Measurements from ENCODE around the gene SIGLEC7. TPM values are rescaled to one million over a fixed set of nuclear protein-coding genes. Genes with fewer than 3 reads are reported as not detected.

The SIGLEC7 gene
- total RNA-seq, 2 donors from 2014 or later: not detected

DNA sequence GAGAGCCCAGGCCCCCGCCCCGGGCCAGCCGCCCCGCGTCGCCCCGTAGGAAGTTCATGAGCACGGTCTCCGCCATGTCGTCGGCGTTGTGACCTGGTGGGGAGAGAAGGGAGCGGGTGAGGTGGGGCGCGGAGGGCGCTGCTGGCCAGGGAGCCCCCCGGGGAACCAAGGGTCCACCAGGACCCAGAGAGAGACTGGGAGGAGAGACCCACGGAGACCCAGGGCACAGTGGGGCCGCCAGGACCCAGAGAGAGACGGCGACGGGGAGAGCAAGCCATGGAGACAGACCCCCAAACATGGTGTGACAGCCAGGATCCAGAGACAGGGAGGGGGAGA lies 43.1 kb upstream of the SIGLEC7 start:
- peaks cover 26% of the 10 kb centered on the region for H3K4me1 ChIP-seq
- 86 to 87% methylated on average over 16 to 20 of the region's 22 CpGs for WGBS, 2 donors
- H3K36me3 ChIP-seq (replicated peaks in 1 of 2; ENCODE audit: insufficient read depth in 1 of 2, low read depth in 2 of 2): peaks cover 0 to 2% of the 10 kb centered on the region in 2 donors
- no peak overlapping the region for H3K4me3 ChIP-seq
- no peaks in the 10 kb centered on the region for H3K27me3 ChIP-seq
- ATAC-seq (no peak), DNase-seq (no peak)
- no peaks in the 10 kb centered on the region for H3K9me3 ChIP-seq
- TF ChIP-seq POLR2A (IDR thresholded peaks at IDR 0.05): no peak
- TF ChIP-seq, protein P1, sequence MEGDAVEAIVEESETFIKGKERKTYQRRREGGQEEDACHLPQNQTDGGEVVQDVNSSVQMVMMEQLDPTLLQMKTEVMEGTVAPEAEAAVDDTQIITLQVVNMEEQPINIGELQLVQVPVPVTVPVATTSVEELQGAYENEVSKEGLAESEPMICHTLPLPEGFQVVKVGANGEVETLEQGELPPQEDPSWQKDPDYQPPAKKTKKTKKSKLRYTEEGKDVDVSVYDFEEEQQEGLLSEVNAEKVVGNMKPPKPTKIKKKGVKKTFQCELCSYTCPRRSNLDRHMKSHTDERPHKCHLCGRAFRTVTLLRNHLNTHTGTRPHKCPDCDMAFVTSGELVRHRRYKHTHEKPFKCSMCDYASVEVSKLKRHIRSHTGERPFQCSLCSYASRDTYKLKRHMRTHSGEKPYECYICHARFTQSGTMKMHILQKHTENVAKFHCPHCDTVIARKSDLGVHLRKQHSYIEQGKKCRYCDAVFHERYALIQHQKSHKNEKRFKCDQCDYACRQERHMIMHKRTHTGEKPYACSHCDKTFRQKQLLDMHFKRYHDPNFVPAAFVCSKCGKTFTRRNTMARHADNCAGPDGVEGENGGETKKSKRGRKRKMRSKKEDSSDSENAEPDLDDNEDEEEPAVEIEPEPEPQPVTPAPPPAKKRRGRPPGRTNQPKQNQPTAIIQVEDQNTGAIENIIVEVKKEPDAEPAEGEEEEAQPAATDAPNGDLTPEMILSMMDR (IDR thresholded peaks at IDR 0.05): no peak
- no peak overlapping the region for H3K27ac ChIP-seq
- intact Hi-C loops (cut with DNase I): loop anchor here (5.0 to 10.0 kb wide), 2 partner anchors 77 to 164 kb away; no protein-coding TSS in a partner anchor

DNA sequence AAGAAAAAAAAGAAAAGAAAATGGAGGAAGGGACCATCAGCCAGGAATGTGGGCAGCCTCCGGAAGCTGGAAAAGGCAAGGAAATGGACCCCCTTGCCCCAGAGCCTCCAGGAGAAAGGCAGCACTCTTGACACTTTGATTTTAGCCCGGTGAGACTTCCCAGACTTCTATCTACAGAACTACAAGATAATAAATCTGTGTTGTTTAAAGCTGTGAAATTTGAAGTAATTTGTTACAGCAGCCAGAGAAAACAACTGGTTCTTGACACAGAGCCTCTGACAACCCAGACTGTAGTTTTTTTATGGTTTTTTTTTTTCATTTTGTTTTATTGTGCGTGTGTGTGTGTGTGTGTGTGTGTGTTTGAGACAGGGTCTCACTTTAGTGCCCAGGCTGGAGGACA lies 41.5 kb upstream of the SIGLEC7 start:
- DNase-seq (no peak), ATAC-seq (no peak)
- no peaks in the 10 kb centered on the region for H3K9me3 ChIP-seq
- no peak overlapping the region for H3K27ac ChIP-seq
- peaks cover 21% of the 10 kb centered on the region for H3K4me1 ChIP-seq
- intact Hi-C loops (cut with DNase I): loop anchor here (10.0 kb wide), 1 partner anchor 296 kb away; no protein-coding TSS in a partner anchor
- 50 to 57% methylated on average over 3 of the region's 3 CpGs for WGBS, 2 donors
- H3K4me3 ChIP-seq: no peak overlapping the region
- H3K36me3 ChIP-seq (replicated peaks in 1 of 2; ENCODE audit: insufficient read depth in 1 of 2, low read depth in 2 of 2): peaks cover 0 to 2% of the 10 kb centered on the region in 2 donors
- H3K27me3 ChIP-seq: no peaks in the 10 kb centered on the region
- no peak for TF ChIP-seq POLR2A (IDR thresholded peaks at IDR 0.05)
- TF ChIP-seq, protein P1 (IDR thresholded peaks at IDR 0.05): no peak

DNA sequence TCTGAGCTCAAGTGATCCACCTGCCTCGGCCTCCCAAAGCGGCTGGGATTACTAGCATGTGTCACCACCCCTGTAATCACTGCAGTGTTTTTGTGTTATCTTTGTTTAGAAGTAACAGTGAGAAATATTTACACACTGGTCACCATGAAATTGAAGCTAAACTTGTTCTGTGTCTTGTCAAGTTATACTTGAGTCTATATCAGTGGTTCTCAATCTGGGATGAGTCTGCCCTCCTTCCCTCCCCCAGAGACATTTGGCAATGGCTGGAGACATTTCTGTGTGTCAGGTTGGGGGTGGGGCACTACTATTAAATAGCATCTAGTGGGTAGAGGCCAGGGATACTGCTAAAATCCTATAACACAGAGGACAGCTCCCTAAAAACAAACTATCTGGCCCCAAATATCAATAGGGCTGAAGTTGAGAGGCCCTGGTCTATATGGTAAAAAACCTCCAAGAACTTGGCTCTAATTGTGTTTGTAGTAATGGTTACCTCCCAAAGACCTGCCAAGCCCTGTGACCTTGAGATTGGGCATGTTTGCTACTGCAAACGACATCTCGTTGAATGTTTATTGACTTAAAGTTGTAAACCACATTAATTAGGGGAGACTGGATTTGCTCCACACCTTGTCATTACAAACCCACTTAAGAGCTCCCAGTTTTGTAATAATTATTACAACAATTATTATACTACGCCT lies 40.8 kb upstream of the SIGLEC7 start:
- Histone ChIP-seq H3K27me3 (no peaks in the 10 kb centered on the region), H3K4me1 (peaks cover 21% of the 10 kb centered on the region), H3K9me3 (no peaks in the 10 kb centered on the region), H3K27ac (peak overlapping the region in 3 of 4 donors; percentile 2 to 31 (median 5)), H3K36me3 (replicated peaks in 1 of 2; ENCODE audit: insufficient read depth in 1 of 2, low read depth in 2 of 2) (peaks cover 0 to 2% of the 10 kb centered on the region in 2 donors), H3K4me3 (no peak overlapping the region)
- ATAC-seq (no peak), DNase-seq (peak in 1 of 4 donors; percentile 54)
- TF ChIP-seq, protein P1 (IDR thresholded peaks at IDR 0.05): no peak
- no peak for TF ChIP-seq POLR2A (IDR thresholded peaks at IDR 0.05)
- WGBS, 2 donors: 24 to 25% methylated on average over 5 of the region's 5 CpGs
- intact Hi-C loops (cut with DNase I): loop anchor here (10.0 kb wide), 1 partner anchor 297 kb away; no protein-coding TSS in a partner anchor

DNA sequence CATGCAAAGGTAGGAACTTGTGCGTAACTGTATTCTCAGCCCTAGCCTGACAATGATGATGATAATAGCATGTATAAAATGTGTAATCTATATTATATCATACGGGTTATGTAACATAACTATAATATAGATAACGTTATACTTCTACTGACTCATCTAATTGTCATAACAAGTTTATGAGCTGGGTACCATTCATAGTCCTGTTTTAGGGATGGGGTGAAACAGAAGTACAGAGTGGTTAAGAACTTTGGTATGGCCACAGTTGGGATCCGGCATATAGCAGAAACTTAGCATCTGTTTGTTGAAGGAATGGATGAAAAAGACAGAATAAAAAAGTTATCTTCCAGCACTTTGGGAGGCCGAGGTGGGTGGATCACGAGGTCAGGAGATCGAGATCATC lies 39.1 kb upstream of the SIGLEC7 start:
- 87 to 93% methylated on average over 7 of the region's 7 CpGs for WGBS, 2 donors
- no peak overlapping the region for H3K4me3 ChIP-seq
- intact Hi-C loops (cut with DNase I): loop anchor here (10.0 kb wide), 1 partner anchor 298 kb away; no protein-coding TSS in a partner anchor
- H3K36me3 ChIP-seq (replicated peaks in 1 of 2; ENCODE audit: insufficient read depth in 1 of 2, low read depth in 2 of 2): peaks cover 0 to 2% of the 10 kb centered on the region in 2 donors
- DNase-seq (no peak), ATAC-seq (no peak)
- H3K9me3 ChIP-seq: no peaks in the 10 kb centered on the region
- no peak overlapping the region for H3K27ac ChIP-seq
- no peaks in the 10 kb centered on the region for H3K27me3 ChIP-seq
- peaks cover 34% of the 10 kb centered on the region for H3K4me1 ChIP-seq
- TF ChIP-seq, protein P1 (IDR thresholded peaks at IDR 0.05): no peak
- no peak for TF ChIP-seq POLR2A (IDR thresholded peaks at IDR 0.05)
